HL-60/S4 (cell line): ENCODE results near the gene POLG.

Source experiments
- in situ Hi-C: fragments of 300-500 bp; cut with MboI; formaldehyde crosslinking; loops from 2 replicates; pipeline ENCODE4 v1.14.3; 2022; ENCODE audit warnings: low sequenced_read_pairs

POLG gene

DNA sequence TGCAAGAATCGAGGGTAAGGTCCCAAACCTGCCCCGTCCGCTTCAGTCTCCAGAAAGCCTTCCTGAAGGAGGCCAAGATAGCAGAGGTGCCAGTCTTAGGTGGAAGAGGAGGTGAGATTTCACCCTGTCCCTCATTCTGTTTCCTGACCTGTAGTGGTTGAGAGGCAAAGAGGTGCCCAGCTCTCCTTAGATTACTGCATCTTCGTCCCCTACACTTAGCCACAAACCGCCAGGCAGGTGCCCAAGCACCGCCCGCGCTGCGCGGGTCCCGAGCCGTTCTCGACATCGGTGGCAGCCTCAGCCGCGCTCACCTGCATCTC is 23.8 kb upstream of the POLG start:
- in situ Hi-C loops: no loop called here

DNA sequence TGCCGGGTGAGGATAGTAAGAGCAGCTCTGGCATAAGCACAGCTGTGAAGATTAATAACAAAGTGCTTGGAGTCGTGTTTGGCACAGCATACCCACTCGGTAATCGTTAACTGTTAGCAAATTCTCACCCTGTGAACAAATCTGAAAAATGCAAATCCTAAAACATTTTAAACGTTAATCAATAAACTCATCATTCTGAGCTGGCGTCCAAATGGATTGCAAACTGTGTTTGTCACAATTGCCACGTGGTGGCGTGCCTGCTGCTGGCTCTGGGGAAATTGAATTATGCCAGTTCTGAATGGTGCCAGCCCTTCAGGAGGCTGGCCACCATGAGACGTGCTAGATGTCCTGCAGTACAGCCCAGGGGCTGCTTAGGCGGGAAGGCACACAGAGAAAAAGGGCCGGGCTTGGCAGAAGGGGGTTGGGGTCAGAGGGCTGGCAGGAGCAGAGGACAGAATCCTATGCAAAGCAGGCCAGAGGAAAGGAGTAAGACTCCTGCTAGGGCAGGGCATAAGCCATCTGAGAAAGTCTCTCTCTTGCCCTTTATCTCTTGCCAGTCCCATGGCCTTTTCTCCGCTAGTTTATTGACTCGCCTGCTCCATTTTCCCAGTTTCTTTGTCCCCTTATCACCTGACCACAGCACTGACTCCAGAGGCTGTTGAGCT is 22.1 kb upstream of the POLG start:
- in situ Hi-C loops: no loop called here

DNA sequence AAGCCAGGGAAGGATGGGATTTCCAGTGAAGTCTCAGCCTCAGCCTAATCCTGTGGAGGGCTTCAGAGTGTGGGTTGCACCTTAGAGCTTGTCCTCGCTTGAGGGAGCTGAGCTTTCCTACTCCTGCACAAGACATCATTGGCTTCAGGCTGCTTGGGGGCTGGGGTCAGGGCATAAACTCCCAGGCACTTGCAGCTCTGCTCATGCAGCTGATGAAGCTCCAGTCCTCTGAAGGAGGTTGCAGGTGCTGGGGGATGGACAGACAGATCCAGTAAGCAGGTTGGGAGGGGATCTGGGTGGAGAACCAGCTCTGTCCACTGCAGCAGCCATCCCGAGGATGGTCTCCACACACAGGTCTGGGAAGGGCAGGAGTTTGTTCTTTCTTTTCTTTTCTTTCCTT is 19.4 kb upstream of the POLG start:
- in situ Hi-C loops: no loop called here

DNA sequence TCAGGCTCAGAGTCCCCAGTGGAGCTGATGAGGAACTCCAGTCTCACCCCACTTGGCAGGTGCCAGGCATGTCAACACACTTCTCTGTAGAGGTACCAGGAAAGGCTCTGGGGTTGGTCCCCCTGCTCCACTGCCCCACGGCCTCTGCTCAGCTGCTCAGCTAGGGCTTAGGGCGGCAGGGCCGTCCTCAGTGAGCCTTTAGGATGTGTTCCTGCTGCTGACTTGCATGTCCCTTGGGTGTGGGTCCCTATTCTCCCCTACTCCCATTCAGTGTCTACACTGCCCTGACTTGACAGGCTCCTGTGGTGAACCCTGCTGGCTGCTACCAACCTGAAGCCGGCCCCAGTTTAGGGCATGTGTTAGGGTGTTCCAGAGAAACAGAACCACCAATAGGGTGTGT is 17.9 kb upstream of the POLG start:
- in situ Hi-C loops: no loop called here

DNA sequence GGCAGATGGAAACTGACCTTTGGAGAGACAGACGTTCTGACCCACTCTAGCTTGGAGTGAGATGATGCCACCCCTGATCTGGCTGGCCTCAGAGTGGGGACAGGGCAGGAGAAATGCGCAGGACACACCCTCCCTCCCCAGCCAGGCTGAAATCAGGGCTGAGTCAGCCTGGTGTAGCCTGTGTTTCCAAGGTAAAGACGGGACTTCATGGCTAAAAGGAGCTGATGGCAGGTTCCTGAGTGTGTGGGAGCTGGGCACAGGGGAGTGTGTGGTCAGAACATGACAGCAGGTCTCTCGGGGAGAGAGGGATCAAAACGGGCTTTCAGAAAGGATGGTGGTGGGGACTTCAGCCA is 14.6 kb upstream of the POLG start:
- in situ Hi-C loops: no loop called here

DNA sequence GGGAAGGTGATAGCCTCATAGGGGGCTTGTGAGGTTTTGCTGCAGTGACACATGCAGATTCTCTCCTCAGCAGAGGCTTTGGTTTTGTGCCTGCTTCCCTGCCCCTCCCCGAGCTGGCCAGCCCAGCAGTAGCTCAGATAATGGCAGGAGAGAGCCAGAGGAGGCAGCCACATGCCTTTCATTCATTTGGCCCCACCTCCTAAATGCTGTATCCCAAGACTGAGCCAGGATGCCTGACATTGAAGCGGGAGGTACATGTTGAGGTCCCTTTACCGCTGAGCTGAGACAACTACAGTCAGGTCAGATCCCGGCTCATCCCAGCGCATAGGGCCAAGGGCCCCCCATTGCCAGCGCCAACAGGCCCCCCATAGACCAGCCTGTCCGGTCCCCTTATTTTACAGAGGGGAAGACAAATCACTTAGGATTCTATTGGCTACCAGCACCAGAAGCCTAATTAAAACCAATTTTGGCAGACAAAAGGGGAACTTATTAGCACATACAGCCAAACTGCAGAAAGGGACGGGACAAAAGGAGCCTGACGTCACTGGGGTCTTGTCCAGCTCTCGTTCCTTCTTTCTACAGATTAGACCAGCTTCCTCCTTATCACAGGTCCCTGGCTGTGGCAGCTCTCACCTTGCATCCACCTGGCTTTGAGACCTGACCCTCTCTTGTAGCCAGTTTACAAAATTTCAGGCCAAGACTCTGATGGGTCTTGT is 12.1 kb upstream of the POLG start:
- in situ Hi-C loops: no loop called here

DNA sequence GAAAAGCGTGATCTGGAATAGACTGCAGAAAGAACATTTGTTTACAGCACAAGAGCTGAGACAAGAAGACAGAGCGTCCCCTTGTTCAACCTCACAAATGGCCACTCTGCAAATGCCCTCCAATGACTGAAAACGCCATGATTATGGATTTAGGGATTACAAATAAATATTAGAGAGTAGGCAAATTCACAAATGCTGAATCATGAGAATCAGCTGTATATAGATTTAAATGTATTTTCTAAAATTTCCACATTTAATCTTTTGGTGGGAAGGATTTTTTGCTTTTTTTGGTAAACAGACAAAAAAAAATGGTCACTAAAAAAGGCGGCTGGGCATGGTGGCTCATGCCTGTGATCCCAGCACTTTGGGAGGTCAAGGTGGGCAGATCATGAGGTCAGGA is 10.6 kb upstream of the POLG start:
- in situ Hi-C loops: no loop called here

DNA sequence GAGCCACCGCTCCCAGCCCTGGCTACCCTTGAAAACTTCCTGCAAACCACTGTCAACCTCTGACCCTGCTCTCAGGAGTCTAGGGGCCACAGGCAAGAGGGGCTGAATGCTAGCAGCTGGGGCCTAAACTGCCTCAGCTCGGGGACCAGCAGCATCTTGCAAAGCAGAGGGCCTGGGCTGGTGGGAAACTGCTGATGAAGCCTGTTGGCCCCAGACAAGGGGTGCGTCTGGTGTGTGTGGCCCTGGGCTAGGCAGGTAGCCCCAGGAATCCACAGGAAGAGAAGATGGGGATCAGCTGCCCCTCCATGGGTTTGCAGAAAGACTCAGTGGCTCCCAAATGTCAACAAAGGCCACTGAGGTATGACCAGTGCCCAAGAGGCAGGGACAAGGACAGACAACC is 8.2 kb upstream of the POLG start:
- in situ Hi-C loops: no loop called here

DNA sequence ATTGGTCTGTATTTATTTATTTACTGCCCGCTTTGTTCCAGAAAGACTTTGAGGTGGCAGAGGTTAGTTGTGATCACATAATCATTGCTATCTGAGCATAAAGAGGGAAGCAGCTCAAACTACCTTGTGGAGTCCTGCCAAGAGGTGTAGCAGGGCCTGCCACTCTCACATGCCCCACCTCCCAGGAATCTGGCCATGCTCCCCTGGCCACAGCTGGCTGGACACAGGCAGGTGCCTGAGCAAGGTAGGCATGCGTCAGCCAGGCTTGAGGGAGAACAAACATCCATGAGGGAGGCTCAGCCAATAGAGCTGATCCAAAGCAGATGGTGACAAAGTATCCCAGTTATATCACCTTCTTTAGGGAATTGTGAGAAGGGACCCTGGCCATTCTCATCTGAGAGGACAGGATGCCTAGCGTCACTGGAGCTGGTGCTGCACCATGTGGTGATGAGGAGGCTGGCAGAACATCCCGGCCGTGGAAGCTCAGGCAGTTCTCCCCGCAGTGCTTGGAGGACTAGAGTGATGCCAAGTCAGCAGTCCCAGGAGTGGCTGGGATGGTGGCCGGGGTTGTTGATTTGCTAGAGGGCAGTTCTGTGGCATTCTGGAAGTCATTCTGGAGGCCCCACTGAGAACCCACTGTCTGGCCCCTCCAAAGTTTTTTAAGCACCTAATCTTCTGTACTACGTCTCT is 6.8 kb upstream of the POLG start:
- in situ Hi-C loops: no loop called here

DNA sequence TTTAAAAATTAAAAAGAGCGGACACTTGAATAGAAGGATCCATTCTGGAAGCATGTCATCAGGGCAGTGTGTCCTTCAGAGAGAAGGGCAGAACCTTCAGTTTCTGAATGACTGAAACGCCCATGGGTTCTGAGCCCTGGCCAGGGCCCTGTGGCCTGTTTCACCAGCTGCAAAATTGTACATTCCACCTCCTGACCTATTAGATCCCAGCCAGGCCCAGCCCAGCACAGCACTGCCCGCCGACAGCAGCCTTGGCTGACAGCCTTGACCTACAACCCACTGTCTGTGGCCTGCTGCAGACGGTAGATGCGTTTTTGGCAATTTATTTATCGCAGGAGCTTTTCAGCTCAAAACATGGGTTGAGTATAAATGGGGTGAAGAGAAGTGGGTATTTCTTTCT is 5.9 kb upstream of the POLG start:
- in situ Hi-C loops: no loop called here

DNA sequence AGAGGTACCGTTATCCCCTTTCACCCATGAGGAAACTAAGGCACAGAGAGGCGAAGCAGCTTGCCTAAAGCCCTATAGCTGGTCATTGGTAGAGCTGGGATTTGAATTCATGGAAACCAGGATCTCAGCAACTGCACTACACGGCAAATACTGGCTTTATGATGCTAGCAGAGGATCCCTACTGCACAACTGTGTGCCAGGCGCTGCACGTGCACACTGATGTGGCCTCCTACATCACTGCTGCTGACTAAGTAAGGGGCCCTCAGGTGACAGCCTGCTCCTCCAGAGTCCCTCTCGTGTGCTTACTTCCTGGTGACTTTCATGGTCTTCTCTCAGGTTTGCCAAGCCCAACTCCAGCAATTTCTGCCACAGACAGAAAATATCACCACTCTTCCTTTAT is 3.4 kb upstream of the POLG start:
- in situ Hi-C loops: no loop called here

DNA sequence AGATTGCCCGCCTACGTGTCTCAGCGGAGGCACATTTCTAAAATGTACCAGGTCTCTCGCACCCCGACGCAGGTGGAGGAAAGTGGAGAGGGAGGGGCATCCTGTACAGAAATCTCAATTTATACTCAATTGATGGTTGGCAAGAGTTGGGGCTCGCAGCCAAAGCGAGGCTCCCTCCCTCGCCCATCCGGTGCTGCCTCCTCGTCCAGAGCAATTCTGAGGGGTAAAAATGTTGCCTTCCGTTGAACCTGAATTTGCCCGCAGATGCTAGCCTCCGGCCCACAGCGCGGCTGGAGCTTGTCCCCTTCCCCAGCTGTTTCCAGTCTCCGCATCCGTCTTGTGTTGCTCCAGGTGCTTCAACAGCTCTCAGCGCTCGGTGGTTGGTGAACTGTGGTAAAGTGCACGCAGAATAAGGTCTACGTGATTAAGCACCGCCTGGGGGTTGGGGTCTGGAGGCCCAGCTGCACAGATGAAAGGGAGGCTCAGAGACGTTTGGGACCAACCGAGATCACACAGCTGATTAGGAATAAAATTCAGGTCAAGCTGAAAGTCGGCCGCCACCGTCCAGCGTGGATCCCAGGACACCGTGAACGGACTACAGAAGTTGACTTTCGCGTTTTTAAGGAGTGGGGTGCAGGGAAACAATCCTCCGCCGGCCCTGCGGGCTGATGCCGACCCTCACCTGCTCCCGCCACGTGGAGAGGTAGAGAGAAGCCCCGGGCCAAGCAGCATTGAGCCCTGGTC is 846 bp upstream of the POLG start:
- in situ Hi-C loops: no loop called here

DNA sequence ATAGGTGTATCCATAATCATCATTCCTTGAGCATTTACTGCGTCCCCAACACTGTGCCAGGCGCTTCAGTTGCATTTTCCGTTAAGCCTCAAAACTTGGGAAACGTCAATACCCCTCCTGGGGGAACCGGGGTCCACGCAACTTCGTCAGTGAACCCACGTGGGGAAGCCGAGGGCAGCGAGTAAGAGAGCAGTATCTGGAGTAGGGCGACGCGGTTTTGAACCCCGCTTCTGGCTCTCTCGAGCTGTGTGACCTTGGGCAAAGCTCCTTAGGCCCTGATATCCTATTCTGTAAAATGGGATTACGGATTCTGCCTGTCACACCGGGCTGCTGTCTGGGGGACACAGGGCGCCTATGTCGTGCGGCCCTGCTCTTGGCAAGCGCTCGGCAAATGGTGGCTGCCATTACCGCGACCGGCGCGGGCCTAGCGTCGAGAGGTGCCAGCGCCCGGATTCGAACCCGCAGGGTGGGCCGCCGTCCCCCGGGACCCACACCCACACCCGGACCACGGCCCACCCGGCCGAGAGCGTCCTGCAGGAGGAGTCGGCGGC is 590 bp downstream of the POLG start:
- in situ Hi-C loops: no loop called here

DNA sequence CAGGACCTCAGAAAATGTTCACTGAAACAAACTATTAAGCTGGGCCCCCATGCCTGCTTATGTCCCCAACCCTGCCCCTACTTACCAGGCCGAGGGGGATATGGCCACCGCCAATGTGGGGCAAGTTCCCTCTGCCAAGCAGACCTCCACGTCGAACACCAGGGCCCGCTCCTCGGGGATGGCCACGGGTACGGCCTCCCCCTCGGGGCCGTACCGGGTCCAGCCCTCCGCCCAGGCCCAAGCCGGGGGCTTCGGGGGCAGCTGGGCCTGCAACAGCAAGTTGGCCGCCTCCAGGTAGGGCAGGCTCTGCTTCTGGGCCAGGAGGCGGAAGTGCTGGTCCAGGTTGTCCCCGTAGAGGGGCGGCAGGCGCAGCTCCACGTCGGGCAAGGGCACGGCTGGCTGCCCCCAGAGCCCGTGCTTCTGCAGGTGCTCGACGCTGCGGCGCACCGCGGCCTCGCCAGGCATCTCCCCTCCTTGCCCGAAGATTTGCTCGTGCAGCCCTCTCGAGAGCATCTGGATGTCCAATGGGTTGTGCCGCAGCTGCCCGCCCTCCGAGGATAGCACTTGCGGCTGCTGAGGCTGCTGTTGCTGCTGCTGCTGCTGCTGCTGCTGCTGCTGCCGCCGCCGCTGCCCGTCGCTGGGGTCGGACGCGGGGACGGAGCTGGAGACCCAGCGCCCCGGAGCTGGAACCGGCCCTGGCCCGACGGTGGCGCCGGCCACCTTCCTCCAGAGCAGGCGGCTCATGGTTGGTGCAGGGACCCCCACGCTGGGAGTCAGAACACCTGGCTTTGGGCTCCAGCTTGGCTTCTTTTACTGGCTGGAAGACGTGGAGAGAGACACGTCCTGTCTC is 1.4 kb downstream of the POLG start:
- in situ Hi-C loops: no loop called here

DNA sequence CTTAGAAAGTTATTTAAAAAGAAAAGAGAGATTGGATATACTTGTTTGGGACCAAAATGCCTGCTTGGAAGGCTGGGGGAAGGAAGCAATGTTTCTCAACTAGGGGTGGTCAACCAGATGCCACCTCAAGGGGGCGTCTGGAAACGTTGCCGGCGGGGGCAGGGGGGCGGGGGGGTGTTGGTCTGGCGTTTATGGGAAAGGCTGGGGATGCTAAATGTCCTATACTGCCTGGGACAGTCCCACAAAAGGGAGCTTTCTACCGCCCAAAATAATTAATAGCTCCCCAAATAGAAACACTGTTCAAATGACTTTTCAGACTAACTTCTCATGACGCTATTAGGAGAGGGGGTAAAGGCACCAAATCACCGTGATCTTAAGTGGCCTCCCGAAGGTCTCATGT is 2.2 kb downstream of the POLG start:
- in situ Hi-C loops: no loop called here

DNA sequence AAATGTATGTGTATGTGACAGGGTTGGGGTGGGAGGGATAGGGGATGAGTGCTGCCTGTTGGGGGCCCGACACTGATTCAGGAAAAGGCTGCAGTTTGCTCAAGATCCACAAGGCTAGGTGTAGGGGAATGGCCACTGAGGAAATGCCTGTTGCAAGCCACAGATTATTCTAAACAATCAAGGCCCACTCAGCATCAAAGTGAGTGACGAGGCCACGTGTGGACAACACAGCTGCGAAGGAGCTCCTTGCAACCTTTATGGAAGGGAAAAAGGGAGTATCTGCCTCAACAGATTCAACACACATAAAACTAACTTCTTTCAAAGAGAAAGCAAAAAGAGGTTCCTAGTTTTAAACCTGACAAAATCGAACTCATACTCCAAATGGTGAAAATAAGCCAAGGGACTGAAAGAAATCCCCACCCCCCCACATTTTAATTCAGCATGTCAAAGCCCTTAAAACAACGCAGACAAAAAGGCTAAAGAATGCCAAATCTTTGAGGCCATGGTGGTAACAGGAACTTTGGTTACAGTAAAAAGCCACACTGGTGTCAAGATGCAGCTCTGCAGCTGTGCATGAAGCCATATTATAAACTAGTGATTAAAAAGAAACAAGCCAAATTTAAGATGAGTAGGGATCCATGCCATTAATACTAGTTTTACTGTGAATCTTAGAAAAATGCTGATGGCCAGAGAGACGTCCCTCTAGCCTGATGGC is 3.6 kb downstream of the POLG start:
- in situ Hi-C loops: no loop called here

DNA sequence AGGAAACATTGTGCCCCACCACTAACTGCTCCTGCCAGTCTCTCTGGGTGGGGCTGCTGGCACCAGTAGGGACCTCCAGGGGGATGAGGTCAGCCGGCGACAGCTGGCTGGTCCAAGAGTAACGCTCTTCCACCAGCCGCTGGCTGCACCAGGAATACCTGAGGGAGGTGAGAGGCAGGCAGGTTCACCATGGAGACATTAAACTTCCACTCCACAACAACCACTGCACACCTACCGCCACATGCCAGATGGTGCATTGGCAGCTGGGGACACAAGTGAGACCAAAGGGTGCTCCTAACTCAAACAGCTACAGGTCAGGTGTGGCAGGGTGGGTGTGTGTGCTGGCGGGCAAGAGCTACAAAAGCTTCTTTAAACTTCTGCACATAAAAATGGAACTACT is 4.5 kb downstream of the POLG start:
- in situ Hi-C loops: no loop called here

DNA sequence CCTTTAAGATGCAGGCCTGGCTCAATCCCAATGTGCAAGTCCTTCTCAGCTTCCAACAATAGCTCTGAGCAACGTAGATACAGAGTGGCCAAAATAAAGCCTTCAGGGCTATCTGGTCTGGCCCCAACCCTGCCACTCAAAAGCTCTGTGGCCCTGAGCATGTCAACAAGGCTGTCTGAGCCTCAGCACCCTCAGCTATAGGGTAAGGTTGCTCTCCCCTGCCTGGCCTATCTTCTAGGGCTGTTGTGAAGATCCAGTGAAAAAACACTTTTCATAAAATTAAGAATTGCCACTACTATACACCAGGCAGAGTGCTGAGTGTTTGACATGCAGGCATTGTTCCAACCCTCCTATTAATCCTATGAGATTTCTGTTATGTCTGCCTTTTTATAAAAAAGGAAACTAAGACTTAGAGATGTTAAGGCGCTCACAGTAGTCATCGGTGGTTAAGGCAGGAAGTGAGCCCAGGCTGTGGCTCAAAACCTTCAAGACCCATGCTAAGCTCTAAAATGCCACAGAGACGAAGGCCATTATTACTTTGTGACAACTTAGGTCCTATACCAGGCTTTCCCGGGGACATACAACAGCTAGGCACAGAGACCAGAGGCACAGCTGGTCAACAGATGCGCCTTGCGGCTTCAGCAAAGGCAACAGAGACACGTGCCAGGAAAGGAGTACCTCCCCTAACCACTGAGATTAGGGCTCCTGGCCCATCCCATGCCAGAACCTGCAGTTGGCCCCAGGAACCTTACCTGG is 5.1 kb downstream of the POLG start:
- in situ Hi-C loops: no loop called here
